HG03060 (cell line): ENCODE results near the gene LSM8.
"Not testable (repeated sequence)": the region's sequence is repeated elsewhere in the genome, so short reads cannot be mapped to it uniquely, and the experiment has no call there.

Experiments
- ATAC-seq: cut with Tn5 transposase; IDR thresholded peaks from one replicate; pipeline ENCODE4 v1.9.1; 2021; ENCODE audit warnings: low read depth, moderate number of reproducible peaks; ENCODE audit not compliant: unreplicated experiment

Gene LSM8

DNA sequence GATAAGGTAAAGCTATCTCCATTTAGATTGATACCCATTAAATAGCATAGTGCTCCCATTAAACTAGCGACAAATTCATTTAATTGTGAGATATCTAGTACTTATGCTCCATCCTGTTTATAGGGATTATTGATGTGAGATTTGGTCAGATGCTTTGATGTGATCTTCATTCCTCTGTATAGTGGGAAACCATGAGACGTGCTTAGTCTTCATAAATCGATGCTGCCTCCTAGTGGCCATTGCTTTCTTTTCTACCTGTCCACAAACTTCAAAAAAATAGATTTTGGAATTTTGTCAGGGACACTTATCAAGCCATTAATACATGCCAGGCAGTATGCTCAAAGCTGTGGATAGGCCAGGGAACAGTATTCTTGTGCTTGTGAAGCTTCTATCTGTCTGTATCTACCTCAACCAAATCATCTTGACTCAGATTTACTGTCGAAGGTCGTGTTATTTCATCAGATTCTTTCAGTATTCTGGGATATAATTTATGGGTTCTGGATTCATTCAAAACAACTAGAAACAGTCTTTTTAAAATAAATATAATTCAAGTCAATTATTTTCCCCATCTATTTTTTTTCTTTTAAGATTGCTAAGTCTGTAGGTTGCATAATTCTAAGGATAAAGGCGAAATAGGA lies 12.0 kb downstream of the LSM8 start:
- ATAC-seq = peak; percentile 59

DNA sequence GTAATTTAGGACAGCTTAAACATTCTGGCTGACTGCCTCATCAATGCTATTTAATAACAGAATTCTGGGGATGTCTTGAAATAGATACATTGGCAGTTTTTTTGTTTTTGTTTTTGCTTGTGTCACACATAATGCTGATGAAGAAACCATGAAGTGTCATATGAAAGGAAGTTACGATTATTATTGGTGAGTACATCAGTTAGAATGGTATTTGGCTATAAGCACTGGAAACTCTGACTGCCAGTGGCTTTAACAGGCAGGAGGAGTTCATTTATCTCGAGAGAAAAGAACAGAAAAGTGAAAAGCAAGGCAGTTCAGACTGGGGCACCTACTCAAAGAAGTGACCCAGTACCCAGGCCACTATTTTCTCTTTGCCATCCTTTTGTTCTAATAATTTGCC lies 18.1 kb downstream of the LSM8 start:
- ATAC-seq = no peak

- peak; percentile 93 for ATAC-seq
Measured at GRCh38 chr7:118214051-118214832, 30.3 kb downstream of the LSM8 start.

- ATAC-seq = no peak
Measured at GRCh38 chr7:118214833-118215182, 30.8 kb downstream of the LSM8 start.

DNA sequence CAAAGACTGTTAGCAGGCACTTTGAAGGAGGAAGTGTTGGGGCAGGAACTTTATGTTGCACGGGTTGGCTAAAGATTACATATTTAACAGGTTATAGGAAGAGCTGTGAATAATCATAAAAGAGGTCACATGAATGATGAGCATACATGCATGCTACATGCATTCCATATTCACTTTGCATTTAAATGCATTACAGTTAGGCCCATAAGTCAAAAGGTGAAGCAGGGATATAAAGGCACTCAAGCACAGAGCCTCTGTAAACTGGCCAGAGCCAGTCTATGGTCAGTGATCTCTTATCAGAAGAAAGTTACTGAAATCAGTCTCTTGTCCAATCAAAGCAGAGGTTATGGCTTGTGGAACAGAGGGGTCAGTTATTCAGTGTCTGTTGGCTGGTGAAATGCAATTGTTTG lies 33.3 kb downstream of the LSM8 start:
- ATAC-seq = no peak

DNA sequence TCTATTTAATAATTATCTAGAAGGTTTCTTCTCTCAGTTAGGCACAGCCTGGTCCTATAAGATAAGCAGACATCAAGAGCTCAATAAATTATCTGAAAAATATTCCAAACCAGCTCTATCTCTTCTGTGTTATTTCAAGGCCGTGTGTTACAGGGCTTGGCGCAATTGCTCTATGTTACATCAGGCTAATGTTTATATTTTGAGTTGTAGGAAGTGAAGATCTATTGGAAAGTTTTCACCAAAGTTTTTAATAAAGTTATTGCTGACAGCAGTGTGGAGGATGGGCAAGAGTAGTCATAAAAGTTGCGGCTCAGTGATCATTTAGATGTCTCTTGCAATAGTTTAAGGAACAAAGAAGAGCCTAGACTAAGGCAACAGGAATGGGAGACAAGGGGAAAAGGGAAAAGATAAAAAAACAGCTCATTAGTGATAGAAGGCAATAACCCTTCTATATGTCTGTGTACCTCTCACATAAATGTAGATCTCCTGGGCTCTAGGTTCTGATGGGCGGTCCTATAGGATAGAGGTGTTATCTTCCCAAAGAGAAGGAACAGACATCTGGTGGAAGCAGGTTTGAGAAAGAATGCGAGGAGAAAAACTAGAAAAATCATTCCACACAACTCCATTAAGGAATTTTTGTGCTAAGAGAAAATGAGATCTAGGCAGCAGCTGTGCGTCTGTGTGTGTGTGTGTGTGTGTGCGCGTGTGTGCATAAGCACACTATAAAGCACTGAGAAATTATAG lies 34.6 kb downstream of the LSM8 start:
- ATAC-seq = no peak

DNA sequence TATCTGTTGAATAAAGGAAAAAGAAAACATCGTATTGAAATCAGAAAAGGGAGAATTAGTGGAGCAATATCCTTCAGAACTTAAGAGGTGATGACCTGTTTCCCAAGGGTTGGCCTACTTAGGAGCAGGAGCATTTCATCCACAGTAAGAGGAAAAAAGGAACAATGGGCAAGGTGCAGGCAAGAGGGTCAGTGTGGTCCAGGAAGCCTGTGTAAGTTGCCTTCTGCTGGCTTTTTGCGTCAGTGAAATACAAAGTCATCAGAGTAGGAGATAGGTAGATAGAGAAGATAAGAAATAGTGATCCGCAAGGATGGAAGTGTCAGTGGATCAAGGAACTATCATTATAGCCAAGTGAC lies 35.2 kb downstream of the LSM8 start:
- no peak for ATAC-seq

DNA sequence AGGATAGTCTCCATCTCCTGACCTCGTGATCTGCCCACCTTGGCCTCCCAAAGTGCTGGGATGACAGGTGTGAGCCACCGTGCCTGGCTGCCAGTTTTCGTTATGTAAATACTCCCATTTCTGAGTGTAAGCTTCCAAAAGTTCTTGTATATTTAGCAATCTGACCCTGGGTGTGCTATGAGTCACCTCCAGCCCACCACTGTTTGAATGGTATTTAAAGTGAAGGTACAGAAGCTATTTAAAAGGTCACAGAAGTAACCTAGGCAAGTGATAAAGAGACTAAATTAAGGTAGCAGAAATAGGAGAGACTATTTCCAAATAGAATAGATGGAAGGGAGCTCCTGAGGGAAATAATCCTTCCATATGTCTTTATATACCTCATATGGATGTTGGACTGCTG lies 36.6 kb downstream of the LSM8 start:
- no peak for ATAC-seq

DNA sequence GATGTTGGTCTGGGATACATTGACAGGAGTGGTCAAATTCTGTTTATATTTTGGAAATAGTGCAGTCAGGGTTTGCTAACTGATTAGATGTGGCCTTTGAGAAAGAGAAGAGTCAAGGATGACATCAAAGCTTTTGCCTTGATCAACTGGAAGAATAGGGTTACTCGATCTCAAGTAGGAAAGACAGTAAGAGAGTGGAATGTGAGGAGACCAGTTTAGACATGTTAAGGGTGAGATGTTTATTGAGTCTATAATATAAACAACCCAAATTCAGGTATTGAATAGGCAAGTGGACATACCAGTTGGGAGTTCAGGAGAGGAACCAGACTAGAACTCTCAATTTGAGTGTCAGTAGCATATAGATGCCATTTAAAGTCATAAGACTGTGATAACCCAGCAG lies 38.6 kb downstream of the LSM8 start:
- ATAC-seq = no peak

DNA sequence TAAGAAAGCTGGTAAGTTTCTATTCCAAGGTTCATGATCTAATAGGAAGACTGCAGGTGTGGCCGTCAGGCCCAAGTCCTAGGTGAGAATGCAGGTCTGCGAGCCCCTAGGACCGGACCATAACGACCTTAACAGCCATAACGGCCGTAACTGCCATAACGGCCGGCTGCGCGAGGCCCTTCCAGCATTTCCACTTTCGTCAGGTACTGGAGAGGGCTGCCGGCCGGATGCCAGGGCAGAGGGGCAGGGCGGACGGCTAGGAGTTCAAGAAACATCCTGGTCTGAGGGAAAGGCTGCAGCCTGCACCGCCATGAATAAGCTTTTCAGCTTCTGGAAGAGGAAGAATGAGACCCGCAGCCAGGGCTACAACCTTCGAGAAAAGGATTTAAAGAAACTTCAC lies 40.6 kb downstream of the LSM8 start, which contains the start of gene ANKRD7:
TSS of gene ANKRD7 (plus strand) at position 184 of the 400 bp plus-strand sequence. CDS start at position 311, 127 bp downstream.
- ATAC-seq = no peak

GRCh38 chr7:118232837-118233236 lies 48.9 kb downstream of the LSM8 start:
- ATAC-seq = no peak

DNA sequence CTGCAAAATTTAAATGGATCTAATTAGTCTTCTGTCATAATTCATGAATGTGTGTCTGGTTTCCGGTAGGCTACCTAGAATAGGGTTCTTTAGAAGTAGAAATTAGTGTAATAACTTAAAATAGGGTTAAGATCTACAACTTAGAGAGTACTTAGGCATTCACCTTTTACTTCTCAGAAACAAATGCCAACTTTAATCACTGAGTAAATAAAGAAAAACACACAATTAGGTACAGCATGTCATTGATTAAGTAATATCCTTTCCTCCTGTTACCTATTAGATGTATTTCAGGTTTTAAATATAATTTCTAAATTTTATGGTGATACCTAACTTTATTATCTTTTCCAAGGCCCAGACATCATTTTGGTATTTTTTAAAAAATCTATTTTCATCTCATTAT lies 49.8 kb downstream of the LSM8 start:
- no peak for ATAC-seq

- no peak for ATAC-seq
Measured at GRCh38 chr7:118239014-118239413, 55.0 kb downstream of the LSM8 start.

DNA sequence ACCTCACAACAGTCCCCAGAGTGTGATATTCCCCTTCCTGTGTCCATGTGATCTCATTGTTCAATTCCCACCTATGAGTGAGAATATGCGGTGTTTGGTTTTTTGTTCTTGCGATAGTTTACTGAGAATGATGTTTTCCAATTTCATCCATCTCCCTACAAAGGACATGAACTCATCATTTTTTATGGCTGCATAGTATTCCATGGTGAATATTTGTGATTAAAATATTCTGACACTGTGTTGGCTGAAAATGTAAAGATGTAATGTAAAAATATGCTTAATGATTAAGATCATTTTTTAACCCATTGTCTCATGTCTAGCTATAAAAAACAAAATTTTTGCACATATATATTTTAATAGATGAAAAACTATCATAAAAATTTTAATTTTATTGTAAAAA lies 56.4 kb downstream of the LSM8 start:
- not testable (repeated sequence) for ATAC-seq
